ENCODE measurements around the gene ACTN1. TPM values are rescaled to one million over a fixed set of nuclear protein-coding genes. Genes with fewer than 3 reads are reported as not detected.

The ACTN1 gene
- total and polyA plus RNA-seq, 3 donors from 2014 or later = 51.0 to 82.3 (median 69.5) TPM

GRCh38 chr14:68926236-68926635 is 52.9 kb downstream of the ACTN1 start:
- H3K4me3 ChIP-seq = no peak overlapping the region
- H3K27ac ChIP-seq = no peak overlapping the region
- no peak for DNase-seq
- peaks cover 5% of the 10 kb centered on the region for H3K4me1 ChIP-seq
- no peaks in the 10 kb centered on the region for H3K9me3 ChIP-seq
- 89 to 97% methylated on average over 1 of the region's 1 CpG for WGBS, 2 donors
- intact Hi-C loops (cut with DNase I; ENCODE audit: low total_unique reads) = no loop called here
- H3K27me3 ChIP-seq = no peaks in the 10 kb centered on the region
- no peaks in the 10 kb centered on the region for H3K36me3 ChIP-seq (ENCODE audit: low read depth, missing control alignments)
- TF ChIP-seq CTCF (IDR thresholded peaks at IDR 0.05) (no peak), POLR2A (IDR thresholded peaks at IDR 0.05) (no peak)

GRCh38 chr14:68925373-68925772 is 53.7 kb downstream of the ACTN1 start:
- no peak overlapping the region for H3K4me3 ChIP-seq
- H3K27me3 ChIP-seq = no peaks in the 10 kb centered on the region
- intact Hi-C loops (cut with DNase I; ENCODE audit: low total_unique reads) = no loop called here
- peaks cover 5% of the 10 kb centered on the region for H3K4me1 ChIP-seq
- 75 to 94% methylated on average over 9 to 10 of the region's 10 CpGs for whole genome bisulfite sequencing, 2 donors
- H3K9me3 ChIP-seq = no peaks in the 10 kb centered on the region
- no peak for TF ChIP-seq POLR2A (IDR thresholded peaks at IDR 0.05)
- no peak for TF ChIP-seq CTCF (IDR thresholded peaks at IDR 0.05)
- no peak overlapping the region for H3K27ac ChIP-seq
- no peak for DNase-seq
- H3K36me3 ChIP-seq (ENCODE audit: low read depth, missing control alignments) = no peaks in the 10 kb centered on the region

- intact Hi-C loops (cut with DNase I; ENCODE audit: low total_unique reads) = no loop called here
- Histone ChIP-seq H3K4me1 (peaks cover 5% of the 10 kb centered on the region), H3K4me3 (no peak overlapping the region), H3K27ac (no peak overlapping the region), H3K36me3 (ENCODE audit: low read depth, missing control alignments) (no peaks in the 10 kb centered on the region), H3K9me3 (no peaks in the 10 kb centered on the region), H3K27me3 (no peaks in the 10 kb centered on the region)
- TF ChIP-seq CTCF (IDR thresholded peaks at IDR 0.05) = no peak
- TF ChIP-seq POLR2A (IDR thresholded peaks at IDR 0.05) = no peak
- no peak for DNase-seq
- WGBS, 2 donors = 78 to 83% methylated on average over 12 of the region's 12 CpGs
Observed at GRCh38 chr14:68924186-68925158, 54.6 kb downstream of the ACTN1 start.

- TF ChIP-seq POLR2A (IDR thresholded peaks at IDR 0.05) = no peak
- no peak for TF ChIP-seq CTCF (IDR thresholded peaks at IDR 0.05)
- no peak for DNase-seq
- no peaks in the 10 kb centered on the region for H3K4me1 ChIP-seq
- no peaks in the 10 kb centered on the region for H3K36me3 ChIP-seq (ENCODE audit: low read depth, missing control alignments)
- H3K9me3 ChIP-seq = no peaks in the 10 kb centered on the region
- H3K4me3 ChIP-seq = no peak overlapping the region
- H3K27ac ChIP-seq = no peak overlapping the region
- no peaks in the 10 kb centered on the region for H3K27me3 ChIP-seq
- 72 to 77% methylated on average over 7 of the region's 7 CpGs for WGBS, 2 donors
- intact Hi-C loops (cut with DNase I; ENCODE audit: low total_unique reads) = no loop called here
Observed at GRCh38 chr14:68922886-68923285, 56.2 kb downstream of the ACTN1 start.
